GM21737 (cell line): ENCODE data around the gene CHAC1.
"Not testable (repeated sequence)": the region's sequence is repeated elsewhere in the genome, so short reads cannot be mapped to it uniquely, and the experiment has no call there.

Source experiments
- ATAC-seq: cut with Tn5 transposase; IDR thresholded peaks from one replicate; pipeline ENCODE4 v1.9.1; 2021; ENCODE audit warnings: mild to moderate bottlenecking, moderate library complexity; ENCODE audit not compliant: unreplicated experiment

Gene CHAC1

GRCh38 chr15:40936709-40937666, 16.3 kb upstream of the CHAC1 start:
- ATAC-seq = no peak

GRCh38 chr15:40937762-40938535, 15.3 kb upstream of the CHAC1 start:
- no peak for ATAC-seq

GRCh38 chr15:40938536-40938870, 14.8 kb upstream of the CHAC1 start:
- ATAC-seq = no peak

DNA sequence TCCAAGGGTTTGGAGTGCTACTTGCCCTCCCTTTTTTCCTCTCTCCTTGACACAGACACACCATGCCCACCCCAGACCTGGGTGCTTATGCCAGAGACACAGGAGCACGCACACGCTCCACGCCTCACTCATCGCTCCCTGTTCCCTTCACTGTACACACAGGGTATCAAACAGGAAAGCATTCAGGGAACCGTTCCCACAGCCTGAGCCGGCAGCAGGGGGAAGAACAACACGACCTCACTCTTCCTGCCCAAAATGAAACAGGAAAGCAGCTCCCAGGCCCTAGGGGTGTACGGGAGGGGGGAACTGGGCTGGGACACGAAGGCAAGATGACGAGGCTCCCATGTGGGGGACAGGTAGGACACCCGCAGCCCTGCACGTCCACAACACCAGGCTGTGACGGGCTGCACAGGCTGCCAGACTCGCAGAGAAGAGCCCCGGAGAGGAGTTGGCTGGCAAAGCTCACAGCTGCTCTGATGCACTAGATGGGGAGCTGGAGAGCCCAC, 12.9 kb upstream of the CHAC1 start:
- no peak for ATAC-seq

DNA sequence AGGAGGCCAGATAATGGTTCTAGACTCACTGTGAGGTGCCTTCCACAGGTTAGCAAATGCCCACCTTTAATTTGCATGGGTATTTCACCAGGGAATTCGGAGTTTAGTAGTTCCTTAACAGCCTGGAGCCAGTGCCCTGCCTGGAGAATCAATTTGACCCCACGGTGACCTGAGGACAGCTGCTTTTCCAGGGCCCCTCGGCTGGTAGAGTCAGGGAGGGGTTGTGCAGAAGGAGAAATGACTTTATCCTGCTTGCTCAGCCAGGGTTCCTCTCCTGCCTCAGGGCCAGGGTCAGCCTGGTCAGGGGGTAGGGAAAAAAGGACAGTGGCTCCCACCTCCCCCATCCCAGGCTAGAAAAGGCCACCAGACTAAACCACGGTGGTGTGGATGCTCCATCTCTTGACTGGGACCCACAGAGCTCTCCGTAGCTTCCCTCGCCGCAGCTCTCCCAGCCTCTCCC, 12.2 kb upstream of the CHAC1 start:
- ATAC-seq = no peak

DNA sequence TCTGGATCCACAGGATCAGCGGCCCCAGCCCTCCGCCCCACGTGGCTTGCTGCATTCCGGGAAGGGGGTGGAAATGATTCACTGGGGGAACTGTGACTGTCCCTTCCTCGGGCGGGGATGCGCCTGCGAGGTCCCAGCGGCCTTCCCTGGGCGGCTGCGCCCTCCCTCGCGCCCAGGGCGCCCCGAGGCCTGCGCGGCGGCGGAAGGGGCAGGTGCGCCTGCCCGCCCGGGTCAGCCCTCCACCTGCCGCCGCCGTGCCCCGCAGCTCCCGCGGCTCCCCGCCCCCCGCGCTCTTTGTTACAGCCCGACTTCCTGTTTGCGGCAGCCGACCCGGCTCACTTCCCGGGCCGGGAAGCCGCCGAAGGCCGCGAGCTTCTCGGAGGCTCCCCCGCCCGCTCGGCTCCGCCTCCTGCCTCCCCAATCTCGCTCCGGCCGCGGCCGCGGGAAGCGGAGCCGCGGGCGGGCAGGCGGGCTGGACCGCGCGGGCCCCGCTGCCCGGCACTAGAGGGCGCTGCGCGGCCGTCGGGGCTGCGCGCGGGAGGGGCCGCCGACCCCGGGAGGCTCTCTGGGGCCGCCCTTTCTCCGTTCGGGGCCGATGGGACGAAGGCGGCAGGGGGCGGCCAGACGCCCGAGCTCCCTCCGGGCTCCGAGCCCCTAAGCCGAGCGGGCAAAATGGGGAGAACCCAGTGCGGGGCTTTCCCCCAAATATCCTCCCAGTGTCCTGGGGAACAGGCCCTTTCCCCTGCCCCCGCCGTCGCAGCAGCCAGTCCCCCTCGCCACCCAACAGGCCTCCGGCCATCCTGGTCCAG, 11.5 kb upstream of the CHAC1 start:
- peak; percentile 69 for ATAC-seq

DNA sequence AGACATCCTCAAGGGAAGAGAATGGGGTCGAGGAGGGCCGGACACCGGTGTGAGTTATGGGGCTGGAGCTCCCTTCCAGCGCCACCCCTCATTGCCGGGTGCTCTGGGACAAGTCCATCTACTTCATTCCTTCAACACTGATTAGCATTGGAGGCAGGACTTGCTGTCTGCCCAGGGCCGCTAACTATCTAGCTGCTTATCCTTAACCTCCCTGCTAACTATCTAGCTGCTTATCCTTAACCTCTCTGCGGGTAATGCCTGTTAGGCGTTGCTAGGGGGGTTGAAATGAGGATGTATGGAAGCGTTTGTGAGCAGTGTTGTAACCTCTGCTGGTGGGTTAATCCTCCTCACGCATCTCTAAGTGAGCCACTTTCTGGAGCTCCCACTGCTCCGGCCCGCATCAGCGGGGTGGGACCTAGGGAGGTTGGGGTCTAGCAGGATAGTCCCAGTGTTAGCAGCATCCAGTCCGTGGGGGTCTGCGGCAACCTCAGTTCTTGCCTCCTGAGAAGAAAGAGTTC, 10.9 kb upstream of the CHAC1 start:
- ATAC-seq = no peak

DNA sequence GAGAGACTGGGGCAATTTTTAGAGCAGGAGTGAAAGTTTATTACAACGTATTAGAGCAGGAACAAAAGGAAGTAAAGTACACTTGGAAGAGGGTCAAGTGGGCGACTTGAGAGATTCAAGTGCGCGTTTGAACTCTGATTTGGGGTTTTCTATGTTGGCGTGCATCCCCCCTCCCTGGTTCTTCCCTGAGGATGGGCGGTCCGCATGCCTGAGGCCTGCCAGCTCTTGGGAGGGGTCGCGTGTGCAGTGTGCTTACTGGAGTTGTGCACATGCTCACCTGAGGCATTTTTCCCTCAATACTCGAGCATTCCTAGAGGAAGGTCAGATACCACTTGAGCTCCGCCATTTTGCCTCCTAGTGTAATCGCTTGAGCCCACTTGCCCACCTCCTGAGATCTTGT, 10.4 kb upstream of the CHAC1 start:
- no peak for ATAC-seq

GRCh38 chr15:40943764-40944365, 9.4 kb upstream of the CHAC1 start:
- ATAC-seq = no peak

DNA sequence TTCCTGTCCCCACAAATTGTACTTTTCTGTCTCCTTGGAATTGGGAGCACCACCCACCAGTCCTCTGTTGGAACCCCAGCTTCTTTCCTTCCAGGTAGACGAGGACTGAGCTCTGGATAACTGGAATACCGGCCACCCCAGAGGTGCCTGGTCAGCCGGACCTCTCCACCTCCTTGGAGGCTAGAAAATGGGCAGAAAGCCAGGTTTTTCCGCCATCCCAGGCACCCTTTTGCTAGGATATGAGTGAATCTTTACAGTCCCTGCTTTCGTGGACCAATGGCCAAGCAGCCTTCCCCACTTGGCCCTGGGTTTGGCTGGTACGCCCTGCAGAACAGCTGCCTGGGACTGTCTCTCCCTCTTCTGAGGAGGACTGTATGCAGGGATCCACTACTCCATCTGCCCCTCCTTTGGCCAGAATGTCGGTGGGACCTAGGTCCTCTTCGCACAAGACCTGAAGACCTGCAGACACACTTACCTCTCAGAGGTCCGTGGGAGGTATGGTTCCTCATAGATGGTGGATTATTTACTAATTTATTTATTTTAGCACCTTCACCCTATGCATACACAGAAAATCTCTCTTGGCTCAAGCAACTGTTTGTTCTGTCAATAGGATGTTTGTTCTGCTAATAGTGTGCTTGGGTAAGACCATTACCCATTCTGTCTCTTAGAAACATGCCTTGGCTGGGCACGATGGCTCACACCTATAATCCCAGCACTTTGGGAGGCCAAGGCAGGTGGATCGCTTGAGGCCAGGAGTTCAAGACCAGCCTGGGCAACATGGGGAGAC, 8.6 kb upstream of the CHAC1 start:
- no peak for ATAC-seq

DNA sequence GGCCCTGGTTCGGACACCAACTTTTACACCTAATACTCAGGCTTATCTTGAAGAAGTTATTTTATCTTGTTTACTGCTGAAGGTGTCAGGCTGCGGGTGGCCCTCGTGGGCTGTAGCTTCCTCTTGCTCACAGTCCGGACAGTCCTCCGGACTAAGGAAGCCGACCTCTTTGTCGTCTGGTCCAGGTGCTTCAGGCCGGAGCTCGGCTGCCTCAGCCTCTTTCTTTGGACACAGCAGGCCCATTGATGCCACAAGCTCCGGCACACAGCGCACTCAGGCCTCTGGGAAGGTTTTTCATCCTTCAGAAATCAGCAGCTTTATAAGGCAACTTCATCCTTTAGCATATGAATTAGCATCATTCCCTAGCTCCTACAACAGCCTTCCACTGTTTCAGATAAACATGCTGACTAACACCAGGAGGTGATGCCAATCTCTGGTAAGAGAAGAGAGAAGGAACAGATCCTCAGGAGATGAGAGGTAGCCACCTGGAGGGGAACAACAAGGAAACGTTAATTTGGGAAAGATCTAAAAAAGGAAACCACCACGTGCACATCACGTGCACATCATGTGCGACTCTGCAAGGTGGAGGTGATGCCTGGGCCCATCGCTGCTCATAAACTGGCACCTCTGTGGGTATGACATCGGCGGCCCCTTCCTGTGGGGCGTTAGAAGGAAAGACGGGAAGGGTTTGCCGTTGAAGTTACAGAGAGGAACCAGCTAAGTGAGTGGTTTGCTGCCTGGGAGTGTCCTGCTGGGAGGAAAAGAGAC, 4.4 kb upstream of the CHAC1 start:
- no peak for ATAC-seq

DNA sequence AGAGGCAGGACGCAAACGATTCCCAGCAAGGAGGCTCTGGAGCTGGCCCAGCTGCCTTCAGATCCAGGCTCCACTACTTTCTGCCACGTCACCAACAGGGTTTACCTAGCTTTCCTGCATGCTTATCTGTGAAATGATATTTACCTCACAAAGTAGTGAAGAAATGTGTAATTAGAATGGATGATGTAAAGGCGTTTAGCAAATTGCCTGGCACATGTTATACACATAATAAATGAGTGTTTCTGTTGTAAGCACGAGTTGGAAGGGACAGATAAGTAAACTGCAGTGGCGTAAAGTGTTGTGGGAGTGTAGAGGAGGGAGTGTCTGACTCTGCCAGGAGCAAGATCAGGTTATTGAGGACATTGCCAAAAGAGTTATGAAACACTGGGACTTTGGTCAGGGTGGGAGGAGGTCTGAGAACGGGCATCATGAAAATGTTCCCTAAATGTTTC, 3.5 kb upstream of the CHAC1 start:
- ATAC-seq = no peak

GRCh38 chr15:40951764-40952163, 1.5 kb upstream of the CHAC1 start:
- no peak for ATAC-seq

- ATAC-seq = no peak
Measured at GRCh38 chr15:40952301-40952900, 870 bp upstream of the CHAC1 start.

GRCh38 chr15:40953713-40954074, 423 bp downstream of the CHAC1 start:
- ATAC-seq = no peak

DNA sequence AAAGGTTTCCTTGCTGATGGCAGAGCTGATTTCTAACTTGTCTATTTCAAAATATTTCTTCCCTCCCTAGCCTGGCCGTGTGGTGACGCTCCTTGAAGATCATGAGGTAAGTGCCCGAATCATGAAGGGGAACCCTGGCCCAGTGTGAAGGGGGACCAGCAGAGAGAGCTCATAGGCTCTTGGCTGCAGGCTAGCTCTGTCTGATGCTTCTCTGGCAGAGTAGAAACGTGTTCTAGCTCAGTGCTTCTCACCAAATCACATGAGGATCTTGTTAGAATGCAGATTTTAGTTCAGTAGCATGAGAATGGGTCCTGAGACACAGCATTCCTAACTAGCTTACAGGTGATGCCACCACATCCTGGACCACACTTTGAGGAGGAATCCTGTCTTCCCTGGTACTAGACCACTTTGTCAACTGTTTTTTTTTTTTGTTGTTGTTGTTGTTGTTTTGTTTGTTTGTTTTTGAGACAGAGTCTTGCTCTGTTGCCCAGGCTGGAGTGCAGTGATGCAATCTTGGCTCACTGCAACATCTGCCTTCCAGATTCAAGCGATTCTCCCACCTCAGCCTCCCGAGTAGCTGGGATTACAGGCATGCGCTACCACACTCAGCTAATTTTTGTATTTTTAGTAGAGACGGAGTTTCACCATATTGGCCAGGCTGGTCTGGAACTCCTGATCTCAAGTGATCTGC, 1.0 kb downstream of the CHAC1 start:
- ATAC-seq = not testable (repeated sequence)

- ATAC-seq = no peak
Measured at GRCh38 chr15:40955141-40955903, 2.1 kb downstream of the CHAC1 start.
